NOMO-1 (cell line): ENCODE results near the gene NCBP1.
"Not testable (repeated sequence)": the region's sequence is repeated elsewhere in the genome, so short reads cannot be mapped to it uniquely, and the experiment has no call there.

ENCODE experiments used
- DNase-seq, 2 experiments: peaks; one replicate each; lab custom pipeline; 2025; ENCODE audit not compliant: unreplicated experiment in 2 of 2; lab: John Stamatoyannopoulos, UW

Gene NCBP1

DNA sequence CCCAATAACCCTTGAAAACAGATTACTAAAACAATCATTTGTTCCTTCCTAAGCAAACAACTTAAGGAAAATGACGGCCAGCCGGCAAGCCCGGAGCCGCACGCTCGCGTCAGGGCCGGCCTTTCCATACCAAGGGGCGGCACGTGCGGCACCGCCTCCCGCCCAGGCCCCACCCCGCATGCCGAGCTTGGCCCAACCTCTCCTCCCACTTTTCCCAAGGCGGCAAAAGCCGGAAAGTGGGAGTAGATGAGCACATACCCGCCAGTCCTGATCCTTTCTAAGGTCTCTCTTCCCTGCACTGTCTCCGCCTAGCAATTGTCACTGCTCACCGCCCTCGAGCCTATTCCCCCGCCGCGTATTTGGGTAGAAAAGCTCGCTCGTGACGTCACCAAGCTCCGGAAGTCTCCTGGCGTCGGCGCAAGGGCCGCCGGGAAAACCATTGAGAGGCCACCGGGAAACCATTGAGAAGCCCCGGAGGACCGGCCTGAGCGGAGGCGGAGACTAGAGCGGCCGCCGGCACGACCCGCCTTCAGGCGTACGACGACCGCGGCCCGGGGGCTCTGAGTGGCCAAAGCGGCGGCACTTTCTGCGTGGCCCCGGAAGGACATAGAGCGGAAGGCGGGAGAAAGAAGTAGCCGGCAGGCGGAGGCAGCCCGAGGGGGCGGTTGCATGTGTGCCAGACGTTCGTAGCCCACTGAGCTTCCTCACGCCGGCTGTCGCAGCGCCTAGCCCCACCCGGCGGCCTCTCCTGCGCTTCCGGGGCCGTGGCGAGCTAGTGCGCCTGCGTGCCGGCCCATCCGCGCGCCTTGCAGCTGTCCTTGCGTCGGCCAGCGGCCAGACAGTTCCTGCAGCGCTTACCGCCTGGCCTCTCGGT is at the start of gene NCBP1, which contains the start of gene TSTD2:
Gene NCBP1 (plus strand): TSS at position 837 of the 874 bp plus-strand sequence. CDS start 61 bp downstream, outside the sequence.
Gene TSTD2 (minus strand): TSS at position 384 of the 874 bp plus-strand sequence. CDS start 5,806 bp downstream, outside the sequence.
- DNase-seq, result peak; percentile 97 to 99

- DNase-seq, result not testable (repeated sequence)
Observed at GRCh38 chr9:97584778-97585177, 48.8 kb upstream of the NCBP1 start.

DNA sequence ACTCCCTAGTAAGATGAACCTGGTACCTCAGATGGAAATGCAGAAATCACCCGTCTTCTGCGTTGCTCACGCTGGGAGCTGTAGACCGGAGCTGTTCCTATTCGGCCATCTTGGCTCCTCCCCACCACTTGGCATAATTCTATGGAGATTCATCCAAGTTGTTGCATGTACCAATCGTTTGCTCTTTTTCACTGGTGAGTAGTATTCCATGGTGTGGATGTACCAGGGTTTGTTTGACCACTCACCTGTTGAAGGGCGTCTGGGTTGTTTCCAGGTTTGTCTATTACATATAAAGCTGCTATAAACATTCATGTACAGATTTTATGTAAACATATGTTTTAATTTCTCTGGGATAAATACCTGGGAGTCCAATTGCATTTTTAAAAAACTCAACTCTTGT is 46.7 kb upstream of the NCBP1 start:
- DNase-seq, result not testable (repeated sequence)

GRCh38 chr9:97591535-97591934 is 42.1 kb upstream of the NCBP1 start:
- DNase-seq, result no peak

DNA sequence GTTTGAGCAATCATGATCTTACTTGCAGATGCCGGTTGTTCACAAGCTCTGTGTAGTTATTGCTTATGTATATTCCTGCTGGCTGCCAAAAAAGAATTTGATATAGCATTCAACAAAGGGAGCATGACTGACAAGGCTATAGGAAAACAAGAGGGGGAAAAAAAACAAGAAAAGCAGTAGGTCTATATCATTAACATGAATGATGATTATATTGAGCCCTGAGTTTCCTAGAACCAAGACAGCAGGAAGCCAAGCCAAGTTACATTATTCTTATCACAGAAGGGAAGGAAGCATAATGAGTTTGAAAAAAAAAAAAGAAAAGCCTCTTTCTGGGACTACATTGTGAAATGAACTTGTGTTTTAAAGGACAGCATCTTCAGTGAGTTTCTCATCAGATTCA is 41.5 kb upstream of the NCBP1 start:
- no peak for DNase-seq

- DNase-seq, result no peak
Observed at GRCh38 chr9:97593960-97594359, 39.7 kb upstream of the NCBP1 start.

GRCh38 chr9:97594381-97594921 is 39.2 kb upstream of the NCBP1 start:
- no peak for DNase-seq

GRCh38 chr9:97596906-97597305 is 36.7 kb upstream of the NCBP1 start:
- no peak for DNase-seq

GRCh38 chr9:97598461-97599288 is 34.9 kb upstream of the NCBP1 start:
- DNase-seq, result peak; percentile 76 to 85

DNA sequence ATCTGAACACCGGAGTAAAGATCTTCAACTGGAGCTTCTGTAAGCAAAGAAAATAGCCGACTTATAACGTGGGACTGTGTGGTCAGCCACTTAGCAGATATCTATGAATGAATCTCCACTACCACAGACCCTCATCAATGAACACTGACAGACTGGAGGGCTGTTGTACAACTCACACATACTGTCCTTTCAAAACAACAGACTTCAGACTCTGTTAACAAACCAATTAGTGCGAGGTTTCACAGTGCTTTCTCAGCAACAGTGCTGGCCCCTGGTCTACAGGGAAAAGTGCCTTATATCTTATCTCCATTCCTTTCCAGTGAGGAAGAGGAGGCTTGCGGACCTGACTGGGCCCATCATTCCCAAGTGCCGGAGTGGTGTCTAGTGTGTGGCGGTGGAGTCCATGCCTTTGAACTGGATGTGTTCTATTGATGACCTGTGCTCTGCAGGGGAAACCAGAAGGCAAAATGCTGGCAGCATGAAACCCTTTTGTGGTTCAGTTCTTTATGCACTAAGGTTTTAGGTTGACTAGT is 34.2 kb upstream of the NCBP1 start:
- no peak for DNase-seq

- DNase-seq, result no peak
Observed at GRCh38 chr9:97600531-97601227, 32.9 kb upstream of the NCBP1 start.

DNA sequence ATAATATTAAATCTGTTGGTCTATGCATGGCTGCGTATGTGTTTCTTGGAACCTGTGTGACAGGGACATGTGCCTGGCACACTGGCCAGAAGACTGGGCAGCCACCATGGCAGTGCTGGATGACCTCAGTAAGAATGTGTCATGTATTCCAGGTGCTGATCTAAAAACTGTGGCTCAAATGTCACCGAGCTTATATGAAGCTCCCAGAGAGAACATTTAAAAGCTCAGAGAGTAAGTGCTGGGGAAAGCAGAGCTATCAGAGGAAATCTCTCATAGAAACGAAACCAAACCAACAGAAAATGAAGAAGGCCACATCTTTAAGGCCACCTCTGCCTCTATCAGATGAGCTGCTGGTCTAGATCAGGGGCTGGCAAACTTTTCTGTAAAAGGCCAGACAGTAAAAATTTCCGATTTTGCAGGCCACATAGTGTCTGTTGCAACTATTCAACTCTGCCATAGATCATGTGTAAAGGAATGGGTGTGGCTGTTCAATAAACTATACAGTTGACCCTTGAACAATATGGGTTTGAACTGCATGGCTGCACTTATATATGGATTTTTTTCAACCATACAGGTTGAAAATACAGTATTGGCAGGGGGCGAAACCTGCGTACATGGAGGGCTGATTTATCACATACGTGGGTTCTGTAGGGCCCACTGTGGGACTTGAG is 32.3 kb upstream of the NCBP1 start:
- DNase-seq, result no peak

GRCh38 chr9:97602430-97602829 is 31.2 kb upstream of the NCBP1 start:
- DNase-seq, result no peak

- DNase-seq, result no peak
Observed at GRCh38 chr9:97604901-97605645, 28.5 kb upstream of the NCBP1 start.

- DNase-seq, result peak; percentile 12 to 52
Observed at GRCh38 chr9:97615439-97616072, 18.1 kb upstream of the NCBP1 start.

DNA sequence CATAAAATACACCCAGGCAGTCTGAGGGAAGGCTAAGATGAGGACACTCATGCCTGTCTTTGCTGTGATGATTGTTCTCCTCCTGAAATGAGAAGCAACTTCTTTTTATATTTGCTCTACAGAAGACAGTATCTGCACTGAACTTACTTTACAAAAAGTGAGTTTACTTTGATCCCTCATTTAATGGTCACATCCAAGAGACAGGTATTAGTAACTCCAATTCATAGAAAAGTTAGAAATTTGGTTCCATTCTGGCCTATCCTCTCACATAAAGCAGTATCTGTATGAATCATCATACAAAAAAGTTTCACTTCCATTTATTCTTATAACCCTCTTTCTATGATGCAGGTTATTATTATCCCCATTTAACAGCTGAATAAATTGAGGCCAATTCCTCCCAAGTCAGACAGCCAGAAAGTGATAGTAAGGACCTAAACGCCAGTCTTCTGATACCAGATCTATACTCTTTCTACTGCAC is 15.6 kb upstream of the NCBP1 start:
- DNase-seq, result no peak

GRCh38 chr9:97620063-97620462 is 13.6 kb upstream of the NCBP1 start:
- not testable (repeated sequence) for DNase-seq

DNA sequence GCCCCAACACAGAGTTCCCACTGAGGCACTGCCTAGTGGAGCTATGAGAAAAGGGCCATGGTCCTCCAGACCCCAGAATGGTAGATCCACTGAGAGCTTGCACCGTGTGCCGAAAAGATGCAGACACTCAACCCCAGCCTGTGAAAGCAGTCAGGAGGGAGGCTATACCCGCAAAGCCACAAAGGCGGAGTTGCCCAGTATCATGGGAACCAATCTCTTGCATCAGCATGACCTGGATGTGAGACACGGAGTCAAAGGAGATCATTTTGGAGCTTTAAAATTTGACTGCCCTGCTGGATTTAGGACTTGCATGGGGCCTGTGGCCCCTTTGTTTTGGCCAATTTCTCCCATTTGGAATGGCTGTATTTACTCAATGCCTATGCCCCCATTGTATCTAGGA is 11.1 kb upstream of the NCBP1 start:
- not testable (repeated sequence) for DNase-seq
